Endothelial cell of umbilical vein (primary cell): Measurements from ENCODE around the gene PHF1.

Experiments
- EZH2 ChIP-seq: IDR thresholded peaks from 2 replicates; pipeline ENCODE4 v1.6.1; 2012; ENCODE audit warnings: borderline replicate concordance, low read depth, mild to moderate bottlenecking, moderate library complexity, low read length, inconsistent platforms; ENCODE audit not compliant: severe bottlenecking
- JUN ChIP-seq: IDR thresholded peaks from 2 replicates; pipeline ENCODE4 v1.6.1; 2011; ENCODE audit warnings: borderline replicate concordance, low read depth; ENCODE audit not compliant: insufficient read length, insufficient read depth
- POLR2A ChIP-seq: IDR thresholded peaks from 2 replicates; pipeline ENCODE4 v1.6.1; 2012; ENCODE audit warnings: low read depth, mild to moderate bottlenecking, control low read depth, low read length
- POLR2AphosphoS5 ChIP-seq: IDR thresholded peaks from 2 replicates; pipeline ENCODE4 v1.6.1; 2012; ENCODE audit warnings: low read depth, mild to moderate bottlenecking, control low read depth, low read length, moderate library complexity; ENCODE audit not compliant: insufficient read depth
- TF ChIP-seq, protein P1 (sequence below), 2 donors: IDR thresholded peaks; 1 replicate in 1 of 2; 2 replicates in 1 of 2; pipeline ENCODE4 v1.5.1; 2011; ENCODE audit warnings: low read length in 2 of 2, mild to moderate bottlenecking in 2 of 2, moderate library complexity in 2 of 2, control low read depth in 1 of 2, inconsistent platforms in 1 of 2, low read depth in 1 of 2; ENCODE audit not compliant: insufficient read depth in 1 of 2; ENCODE audit errors: extremely low read depth in 1 of 2
- TF ChIP-seq, protein P2 (sequence below): IDR thresholded peaks from 2 replicates; pipeline ENCODE4 v1.6.1; 2011; ENCODE audit not compliant: insufficient read depth, insufficient read length

DNA sequence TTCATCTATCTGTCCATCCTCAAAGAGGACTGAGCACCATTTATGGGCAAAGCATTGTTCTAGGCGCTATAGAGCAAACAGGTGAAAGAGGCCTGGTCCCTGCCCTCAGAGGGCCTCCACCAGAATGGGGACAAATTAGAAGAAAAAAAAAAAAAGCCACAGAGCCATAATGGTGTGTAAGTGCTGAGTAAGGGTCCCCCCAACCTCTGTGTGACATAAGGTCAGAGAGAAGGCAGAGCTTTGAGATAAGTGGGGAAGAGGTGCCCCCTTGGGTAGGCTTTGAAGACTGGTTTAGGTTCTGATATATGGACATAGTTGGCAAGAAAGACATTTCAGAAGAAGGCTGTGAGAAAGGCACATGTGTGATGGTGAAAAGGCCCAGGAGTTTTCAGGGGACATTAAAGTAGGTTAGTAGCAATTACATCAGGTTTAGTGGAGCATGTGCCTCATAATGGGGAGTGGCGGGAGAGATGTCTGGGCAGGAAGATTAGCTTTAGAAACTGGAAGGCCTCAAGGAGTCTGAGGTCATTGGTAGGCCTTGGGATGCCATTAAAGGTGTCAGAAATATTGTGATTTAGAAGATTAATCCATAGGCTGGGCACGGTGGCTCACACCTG, 28.3 kb downstream of the PHF1 start:
- TF ChIP-seq, protein P1, sequence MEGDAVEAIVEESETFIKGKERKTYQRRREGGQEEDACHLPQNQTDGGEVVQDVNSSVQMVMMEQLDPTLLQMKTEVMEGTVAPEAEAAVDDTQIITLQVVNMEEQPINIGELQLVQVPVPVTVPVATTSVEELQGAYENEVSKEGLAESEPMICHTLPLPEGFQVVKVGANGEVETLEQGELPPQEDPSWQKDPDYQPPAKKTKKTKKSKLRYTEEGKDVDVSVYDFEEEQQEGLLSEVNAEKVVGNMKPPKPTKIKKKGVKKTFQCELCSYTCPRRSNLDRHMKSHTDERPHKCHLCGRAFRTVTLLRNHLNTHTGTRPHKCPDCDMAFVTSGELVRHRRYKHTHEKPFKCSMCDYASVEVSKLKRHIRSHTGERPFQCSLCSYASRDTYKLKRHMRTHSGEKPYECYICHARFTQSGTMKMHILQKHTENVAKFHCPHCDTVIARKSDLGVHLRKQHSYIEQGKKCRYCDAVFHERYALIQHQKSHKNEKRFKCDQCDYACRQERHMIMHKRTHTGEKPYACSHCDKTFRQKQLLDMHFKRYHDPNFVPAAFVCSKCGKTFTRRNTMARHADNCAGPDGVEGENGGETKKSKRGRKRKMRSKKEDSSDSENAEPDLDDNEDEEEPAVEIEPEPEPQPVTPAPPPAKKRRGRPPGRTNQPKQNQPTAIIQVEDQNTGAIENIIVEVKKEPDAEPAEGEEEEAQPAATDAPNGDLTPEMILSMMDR (IDR thresholded peaks at IDR 0.05; ENCODE audit: extremely low read depth in 1 of 2, insufficient read depth in 1 of 2, low read depth in 1 of 2, low read length in 2 of 2) = no peak
- TF ChIP-seq POLR2A (no peak), EZH2 (no peak), POLR2AphosphoS5 (no peak), JUN (no peak)
- TF ChIP-seq, protein P2, sequence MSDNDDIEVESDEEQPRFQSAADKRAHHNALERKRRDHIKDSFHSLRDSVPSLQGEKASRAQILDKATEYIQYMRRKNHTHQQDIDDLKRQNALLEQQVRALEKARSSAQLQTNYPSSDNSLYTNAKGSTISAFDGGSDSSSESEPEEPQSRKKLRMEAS = no peak
